NB4 (cell line): ENCODE measurements around the gene RRP1B.

Experiments
- DNase-seq: peaks from one replicate; pipeline ENCODE4 v3.0.0; 2010; ENCODE audit warnings: low read depth
- H3K4me3 ChIP-seq: one replicate; pipeline ENCODE4 v1.5.1; 2011; ENCODE audit warnings: mild to moderate bottlenecking, low read depth, low read length, moderate library complexity
- CTCF ChIP-seq: IDR thresholded peaks from one replicate; pipeline ENCODE4 v1.5.1; 2012; ENCODE audit warnings: low read depth, low read length
- MAX ChIP-seq: IDR thresholded peaks from 2 replicates; pipeline ENCODE4 v1.6.1; 2011; ENCODE audit warnings: low read depth, low read length
- MYC ChIP-seq: IDR thresholded peaks from 2 replicates; pipeline ENCODE4 v1.6.1; 2011; ENCODE audit warnings: low read depth, low read length
- POLR2A ChIP-seq: IDR thresholded peaks from 2 replicates; pipeline ENCODE4 v1.6.1; 2011; ENCODE audit warnings: mild to moderate bottlenecking; ENCODE audit not compliant: insufficient read length; ENCODE audit errors: extremely low read depth

RRP1B gene

GRCh38 chr21:43637530-43638158 lies 21.7 kb upstream of the RRP1B start:
- no peak for DNase-seq
- H3K4me3 ChIP-seq: no peak overlapping the region
- TF ChIP-seq MAX (no peak), MYC (no peak)

DNA sequence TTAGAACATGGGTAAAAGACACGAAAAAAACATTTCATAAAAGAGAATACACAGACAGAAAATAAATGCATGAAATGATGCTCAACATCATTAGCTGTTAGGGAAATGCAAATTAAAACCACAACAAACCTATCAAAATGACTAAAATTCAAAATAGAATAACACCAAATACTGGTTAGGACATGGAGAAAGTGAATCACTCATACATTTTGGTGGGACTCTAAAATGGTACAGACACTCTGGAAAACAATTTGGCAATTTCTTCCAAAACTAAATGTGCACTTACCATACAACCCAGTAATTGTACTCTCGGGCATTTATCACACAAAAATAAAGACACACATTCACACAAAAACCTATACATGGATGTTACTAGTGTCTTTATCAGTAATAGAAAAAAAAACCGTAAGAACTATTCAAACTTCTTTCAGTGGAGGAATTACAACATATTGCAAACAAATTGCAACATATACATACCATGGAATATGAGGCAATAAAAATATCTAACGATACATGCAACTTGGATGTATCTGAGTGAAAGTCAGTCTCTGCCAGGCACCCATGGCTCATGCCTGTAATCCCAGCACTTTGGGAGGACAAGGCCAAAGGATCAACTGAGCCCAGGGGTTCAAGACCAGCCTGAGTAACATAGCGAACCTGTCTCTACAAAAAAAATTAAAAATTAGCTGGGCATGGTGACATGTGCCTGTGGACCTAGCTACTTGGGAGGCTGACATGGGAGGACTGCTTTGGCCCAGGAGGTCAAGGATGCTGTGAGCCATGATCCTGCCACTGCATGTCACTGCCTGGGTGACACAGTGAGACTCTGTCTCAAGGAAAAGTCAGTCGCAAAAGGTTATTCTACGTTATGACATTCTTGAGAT lies 19.6 kb upstream of the RRP1B start:
- peak; percentile 46 for DNase-seq
- TF ChIP-seq CTCF: no peak
- no peak for TF ChIP-seq POLR2A
- TF ChIP-seq MYC: no peak
- TF ChIP-seq MAX: no peak
- no peak overlapping the region for H3K4me3 ChIP-seq

DNA sequence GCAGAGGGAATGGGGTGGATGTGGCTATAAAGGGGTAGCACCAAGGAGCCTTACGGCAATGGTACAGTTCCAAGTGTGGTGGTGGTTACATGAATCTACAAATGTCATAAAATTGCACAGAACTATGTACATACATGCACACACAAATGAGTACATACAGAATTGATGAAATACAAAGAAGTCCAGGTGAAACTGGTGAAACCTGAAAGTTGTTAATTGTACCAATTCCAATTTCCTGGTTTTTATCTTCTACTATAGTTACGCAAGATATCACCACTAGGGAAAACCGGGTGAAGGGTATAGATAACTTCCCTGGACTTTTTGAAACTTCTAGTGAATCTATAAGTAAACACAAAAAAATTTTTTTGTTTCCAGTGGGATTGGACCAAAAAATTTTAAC lies 19.0 kb upstream of the RRP1B start:
- no peak for DNase-seq
- TF ChIP-seq MAX (no peak), POLR2A (no peak), CTCF (no peak), MYC (no peak)
- no peak overlapping the region for H3K4me3 ChIP-seq

DNA sequence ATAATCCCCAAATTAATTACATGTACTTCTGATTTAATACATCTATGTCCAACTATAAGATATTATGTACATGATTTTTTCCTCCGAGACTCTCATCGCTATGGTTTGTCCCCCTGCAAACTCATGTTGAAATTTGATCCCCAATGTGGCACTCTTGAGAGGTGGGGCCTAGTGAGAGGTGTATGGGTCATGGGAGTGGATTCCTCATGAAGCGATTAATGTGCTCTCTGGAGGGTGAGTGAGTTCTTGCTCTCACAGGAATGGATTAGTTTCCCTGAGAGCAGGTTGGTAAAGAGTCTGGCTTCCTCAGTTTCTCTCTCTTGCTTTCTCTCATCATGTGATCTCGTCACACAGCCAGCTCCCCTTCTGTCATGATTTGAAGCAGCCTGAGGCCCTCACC lies 16.2 kb upstream of the RRP1B start:
- no peak for DNase-seq
- no peak for TF ChIP-seq MAX
- TF ChIP-seq CTCF: no peak
- no peak for TF ChIP-seq MYC
- no peak for TF ChIP-seq POLR2A

DNA sequence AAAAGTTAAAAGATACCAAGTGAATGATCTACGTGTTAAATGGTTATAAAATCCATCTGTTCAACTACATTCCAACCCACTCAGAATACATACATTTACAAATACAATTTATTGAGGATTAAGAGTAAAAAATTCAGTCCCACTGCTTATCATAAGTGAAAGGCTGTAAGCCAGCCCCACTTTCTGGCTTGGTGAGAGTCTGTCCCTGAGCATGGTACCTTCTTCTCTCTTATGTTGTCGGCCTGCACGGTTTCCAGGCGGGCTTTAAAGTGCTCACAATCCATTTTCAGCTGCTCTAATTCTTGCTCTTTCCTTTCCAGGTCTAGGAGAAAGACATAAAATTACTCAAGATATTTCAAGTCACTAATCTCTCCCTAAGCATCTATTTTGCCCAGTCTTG lies 15.3 kb upstream of the RRP1B start:
- DNase-seq: no peak
- TF ChIP-seq POLR2A (no peak), MAX (no peak), MYC (no peak), CTCF (no peak)
- no peak overlapping the region for H3K4me3 ChIP-seq

More for the DNA sequence above, 16.2 kb upstream of the RRP1B start:
- H3K4me3 ChIP-seq: no peak overlapping the region

GRCh38 chr21:43644609-43645008 lies 14.8 kb upstream of the RRP1B start:
- TF ChIP-seq MYC: no peak
- no peak for TF ChIP-seq CTCF
- no peak for TF ChIP-seq POLR2A
- TF ChIP-seq MAX: no peak
- H3K4me3 ChIP-seq: no peak overlapping the region
- DNase-seq: no peak
